Measurements from ENCODE around the gene KIR3DL2. TPM values are rescaled to one million over a fixed set of nuclear protein-coding genes. Genes with fewer than 3 reads are reported as not detected.
"Not testable (repeated sequence)": the region's sequence is repeated elsewhere in the genome, so short reads cannot be mapped to it uniquely, and the experiment has no call there.

Gene KIR3DL2
- total and polyA plus RNA-seq, 12 donors: 0.03 to 0.15 TPM; not detected in 10

GRCh38 chr19:54906819-54907218 lies 56.6 kb downstream of the KIR3DL2 start:
- H3K4me3 ChIP-seq: no peak overlapping the region

GRCh38 chr19:54907899-54908298 lies 57.7 kb downstream of the KIR3DL2 start:
- DNase-seq; H3K27ac ChIP-seq; H3K27me3 ChIP-seq; H3K4me3 ChIP-seq; intact Hi-C loops (cut with DNase I); H3K36me3 ChIP-seq (replicated peaks in 1 of 2); H3K9me3 ChIP-seq (replicated peaks in 1 of 3); H3K4me1 ChIP-seq (replicated peaks in 1 of 2): not testable (repeated sequence)
- 57 to 92% (median 84%) methylated on average over 1 to 5 of the region's 5 CpGs for WGBS, 4 donors

More at GRCh38 chr19:54906819-54907218, 56.6 kb downstream of the KIR3DL2 start:
- Histone ChIP-seq H3K36me3 (replicated peaks in 1 of 2) (no peaks in the 10 kb centered on the region), H3K27ac (no peak overlapping the region), H3K9me3 (replicated peaks in 1 of 3) (no peaks in the 10 kb centered on the region), H3K27me3 (no peaks in the 10 kb centered on the region), H3K4me1 (replicated peaks in 1 of 2) (no peaks in the 10 kb centered on the region)
- TF ChIP-seq CTCF (IDR thresholded peaks at IDR 0.05) (no peak), POLR2A (IDR thresholded peaks at IDR 0.05) (no peak)
- no peak for DNase-seq
- intact Hi-C loops (cut with DNase I): no loop called here
- 81 to 90% (median 84%) methylated on average over 5 to 7 of the region's 7 CpGs for WGBS, 4 donors

Small RNAs within 50 kb of the gene (small RNA-seq; reads per million reads assigned to genes)
- 0 to 0.17 reads per million in 2 donors for gene RNU6-222P

Other genes starting within 250 kb of the KIR3DL2 start
- 10 to 100 TPM in 5 of 9 donors, 1 to 10 TPM in 2, under 1 TPM in 2; 0.36 to 20.2 (median 10.1) TPM for gene LILRB1, start 220.0 kb upstream of the KIR3DL2 start, total RNA-seq
- gene LILRB1, start 220.0 kb upstream of the KIR3DL2 start, polyA plus RNA-seq: 10 to 100 TPM in 1 of 3 donors, 1 to 10 TPM in 2; 2.4 to 14.7 (median 3.1) TPM
- 10 to 100 TPM in 6 of 9 donors, 1 to 10 TPM in 1, under 1 TPM in 2; 0.83 to 26.4 (median 10.9) TPM for gene LILRB4, start 187.5 kb upstream of the KIR3DL2 start, total RNA-seq
- 10 to 100 TPM in 1 of 3 donors, 1 to 10 TPM in 2; 2.5 to 12.1 (median 5.0) TPM for gene LILRB4, start 187.5 kb upstream of the KIR3DL2 start, polyA plus RNA-seq
- gene KIR3DL3, start 126.0 kb upstream of the KIR3DL2 start, total RNA-seq: not detected
- gene KIR3DL3, start 126.0 kb upstream of the KIR3DL2 start, polyA plus RNA-seq: not detected
- gene KIR2DL3, start 111.9 kb upstream of the KIR3DL2 start, total RNA-seq: under 1 TPM in 1 of 9 donors, not detected in 8; 0.28 TPM
- under 1 TPM in 1 of 3 donors, not detected in 2; 0.24 TPM for gene KIR2DL3, start 111.9 kb upstream of the KIR3DL2 start, polyA plus RNA-seq
- gene KIR2DL1, start 80.7 kb upstream of the KIR3DL2 start, total RNA-seq: not detected
- gene KIR2DL1, start 80.7 kb upstream of the KIR3DL2 start, polyA plus RNA-seq: under 1 TPM in 1 of 3 donors, not detected in 2; 0.15 TPM
- under 1 TPM in 2 of 9 donors, not detected in 7; 0.34 to 0.36 TPM for gene KIR2DL4, start 46.8 kb upstream of the KIR3DL2 start, total RNA-seq
- gene KIR2DL4, start 46.8 kb upstream of the KIR3DL2 start, polyA plus RNA-seq: under 1 TPM in 2 of 3 donors, not detected in 1; 0.07 to 0.31 TPM
- under 1 TPM in 1 of 9 donors, not detected in 8; 0.11 TPM for gene KIR3DL1, start 34.0 kb upstream of the KIR3DL2 start, total RNA-seq
- gene KIR3DL1, start 34.0 kb upstream of the KIR3DL2 start, polyA plus RNA-seq: under 1 TPM in 1 of 3 donors, not detected in 2; 0.09 TPM
- gene KIR2DS4, start 17.8 kb upstream of the KIR3DL2 start, total RNA-seq: not detected
- gene KIR2DS4, start 17.8 kb upstream of the KIR3DL2 start, polyA plus RNA-seq: under 1 TPM in 1 of 3 donors, not detected in 2; 0.16 TPM
- 1 to 10 TPM in 2 of 9 donors, under 1 TPM in 4, not detected in 3; 0.27 to 3.3 (median 0.61) TPM for gene FCAR, start 23.8 kb downstream of the KIR3DL2 start, total RNA-seq
- gene FCAR, start 23.8 kb downstream of the KIR3DL2 start, polyA plus RNA-seq: under 1 TPM in 2 of 3 donors, not detected in 1; 0.13 to 0.24 TPM
- under 1 TPM in 2 of 9 donors, not detected in 7; 0.17 to 0.55 TPM for gene NCR1, start 55.7 kb downstream of the KIR3DL2 start, total RNA-seq
- gene NCR1, start 55.7 kb downstream of the KIR3DL2 start, polyA plus RNA-seq: not detected
- gene NLRP7, start 97.1 kb downstream of the KIR3DL2 start, total RNA-seq: not detected
- under 1 TPM in 1 of 3 donors, not detected in 2; 0.05 TPM for gene NLRP7, start 97.1 kb downstream of the KIR3DL2 start, polyA plus RNA-seq
- gene NLRP2, start 115.9 kb downstream of the KIR3DL2 start, total RNA-seq: 1 to 10 TPM in 5 of 9 donors, under 1 TPM in 4; 0.34 to 4.4 (median 1.3) TPM
- gene NLRP2, start 115.9 kb downstream of the KIR3DL2 start, polyA plus RNA-seq: 1 to 10 TPM in 2 of 3 donors, under 1 TPM in 1; 0.08 to 3.9 (median 2.3) TPM
- under 1 TPM in 2 of 9 donors, not detected in 7; 0.11 to 0.22 TPM for gene GP6, start 187.8 kb downstream of the KIR3DL2 start, total RNA-seq
- under 1 TPM in 1 of 3 donors, not detected in 2; 0.07 TPM for gene GP6, start 187.8 kb downstream of the KIR3DL2 start, polyA plus RNA-seq
- 10 to 100 TPM in 6 of 9 donors, 1 to 10 TPM in 3; 6.8 to 27.9 (median 10.6) TPM for gene RDH13, start 212.7 kb downstream of the KIR3DL2 start, total RNA-seq
- gene RDH13, start 212.7 kb downstream of the KIR3DL2 start, polyA plus RNA-seq: 1 to 10 TPM; 7.2 to 8.5 (median 7.9) TPM
- gene EPS8L1, start 225.4 kb downstream of the KIR3DL2 start, total RNA-seq: 1 to 10 TPM in 6 of 9 donors, under 1 TPM in 2, not detected in 1; 0.60 to 4.4 (median 2.0) TPM
- gene EPS8L1, start 225.4 kb downstream of the KIR3DL2 start, polyA plus RNA-seq: 1 to 10 TPM in 2 of 3 donors, not detected in 1; 3.6 to 8.0 TPM